CD14-positive monocyte (primary cell): ENCODE measurements around the gene PXDC1. TPM values are rescaled to one million over a fixed set of nuclear protein-coding genes. Genes with fewer than 3 reads are reported as not detected.

Experiments used
- DNase-seq, 3 donors: peaks; one replicate each; pipeline ENCODE4 v3.0.0-alpha.2; 2011 to 2022
- H2AFZ ChIP-seq: 2 replicates; pipeline ENCODE4 v1.6.0; 2012; ENCODE audit warnings: mild to moderate bottlenecking, low read depth, low read length, inconsistent platforms; ENCODE audit not compliant: insufficient read depth, poor library complexity, severe bottlenecking
- H3K27ac ChIP-seq, 2 donors: 1 replicate in 1 of 2; 2 replicates in 1 of 2; pipeline ENCODE4 v1.5.1; 2012 to 2013; ENCODE audit warnings: low read length in 2 of 2, control low read depth in 1 of 2, inconsistent platforms in 1 of 2, low read depth in 1 of 2, mild to moderate bottlenecking in 1 of 2
- H3K27me3 ChIP-seq, 2 donors: one replicate each; pipeline versions ENCODE4 v1.6.0 to v1.6.1; 2011 to 2013; ENCODE audit warnings: low read length in 2 of 2; ENCODE audit not compliant: control insufficient read depth in 2 of 2, insufficient read depth in 2 of 2
- H3K36me3 ChIP-seq, 2 donors: replicated peaks in 1 of 2; 1 replicate in 1 of 2; 2 replicates in 1 of 2; pipeline versions ENCODE4 v1.5.1 to v1.6.1; 2012 to 2013; ENCODE audit warnings: low read length in 2 of 2, control low read depth in 1 of 2, inconsistent platforms in 1 of 2, mild to moderate bottlenecking in 1 of 2; ENCODE audit not compliant: insufficient read depth in 2 of 2, control insufficient read depth in 1 of 2
- H3K4me1 ChIP-seq, 2 donors: 1 replicate in 1 of 2; 2 replicates in 1 of 2; pipeline versions ENCODE4 v1.5.1 to v1.6.1; 2012 to 2013; ENCODE audit warnings: low read length in 2 of 2, control low read depth in 1 of 2, inconsistent platforms in 1 of 2, mild to moderate bottlenecking in 1 of 2, moderate library complexity in 1 of 2; ENCODE audit not compliant: insufficient read depth in 2 of 2, control insufficient read depth in 1 of 2
- H3K4me2 ChIP-seq: replicated peaks from 2 replicates; pipeline ENCODE3; 2012; ENCODE audit warnings: low read length, moderate library complexity, mild to moderate bottlenecking; ENCODE audit not compliant: poor library complexity, severe bottlenecking; ENCODE audit errors: extremely low read depth
- H3K4me3 ChIP-seq, 3 experiments: fragments of 200-600 bp in 1 of 3; sonication (generic) in 1 of 3; replicated peaks in 1 of 3; 1 replicate in 2 of 3; 2 replicates in 1 of 3; pipeline ENCODE4 v1.5.1; 2011 to 2013; ENCODE audit warnings: low read length in 3 of 3, mild to moderate bottlenecking in 3 of 3, control low read depth in 2 of 3, low read depth in 2 of 3, inconsistent platforms in 1 of 3, moderate library complexity in 1 of 3
- H3K79me2 ChIP-seq: 2 replicates; pipeline ENCODE4 v1.6.0; 2012; ENCODE audit warnings: mild to moderate bottlenecking, control low read depth, inconsistent platforms, low read length, moderate library complexity; ENCODE audit not compliant: insufficient read depth
- H3K9ac ChIP-seq: 2 replicates; pipeline ENCODE4 v1.6.0; 2017; ENCODE audit warnings: low read length, mild to moderate bottlenecking; ENCODE audit not compliant: insufficient read depth, poor library complexity, severe bottlenecking
- H3K9me3 ChIP-seq, 2 donors: replicated peaks in 1 of 2; 1 replicate in 1 of 2; 2 replicates in 1 of 2; pipeline versions ENCODE4 v1.5.1 to v1.6.1; 2012 to 2013; ENCODE audit warnings: low read length in 2 of 2, control low read depth in 1 of 2; ENCODE audit not compliant: control insufficient read depth in 1 of 2, insufficient read depth in 1 of 2
- H4K20me1 ChIP-seq: 2 replicates; pipeline ENCODE4 v1.6.0; 2012; ENCODE audit warnings: mild to moderate bottlenecking, low read length, control low read depth, moderate library complexity; ENCODE audit not compliant: insufficient read depth
- H3K27ac Mint-ChIP-seq, 7 donors: one replicate each; pipeline ENCODE4 v1.8.0; 2020; ENCODE audit warnings: mild to moderate bottlenecking in 7 of 7, mixed read lengths in 7 of 7, moderate library complexity in 6 of 7, inconsistent platforms in 2 of 7
- H3K27me3 Mint-ChIP-seq, 3 donors: one replicate each; pipeline ENCODE4 v1.8.0; 2021 to 2022; ENCODE audit warnings: low read depth in 3 of 3, mild to moderate bottlenecking in 3 of 3, mixed read lengths in 3 of 3, moderate library complexity in 3 of 3, inconsistent platforms in 1 of 3
- H3K36me3 Mint-ChIP-seq, 2 donors: one replicate each; pipeline ENCODE4 v1.8.0; 2020; ENCODE audit warnings: mixed read lengths in 2 of 2, inconsistent platforms in 1 of 2, mild to moderate bottlenecking in 1 of 2
- H3K4me1 Mint-ChIP-seq: one replicate; pipeline ENCODE4 v1.8.0; 2020; ENCODE audit warnings: mild to moderate bottlenecking, mixed read lengths
- H3K4me3 Mint-ChIP-seq, 2 donors: one replicate each; pipeline ENCODE4 v1.8.0; 2020; ENCODE audit warnings: mild to moderate bottlenecking in 2 of 2, mixed read lengths in 2 of 2, moderate library complexity in 1 of 2
- H3K9me3 Mint-ChIP-seq, 7 donors: one replicate each; pipeline ENCODE4 v1.8.0; 2020 to 2022; ENCODE audit warnings: mixed read lengths in 7 of 7, mild to moderate bottlenecking in 6 of 7, moderate library complexity in 6 of 7, inconsistent platforms in 2 of 7
- WGBS: methylation state at CpG from one replicate; pipeline ENCODE4 v1.1.5; 2013; ENCODE audit warnings: missing lambda C conversion rate; ENCODE audit not compliant: insufficient coverage; 5-methylcytosine and 5-hydroxymethylcytosine counted together
- intact Hi-C, 2 donors: fragments of 100-400 bp; cut with micrococcal nuclease; formaldehyde crosslinking; loops; one replicate each; pipeline versions ENCODE4 v1.15.0 to v1.15.1; 2023
- polyA minus RNA-seq: library from RNA; depleted of rRNA, polyadenylated mRNA; stranded (reverse); fragments of >200 nt; gene quantifications from 2 replicates; pipeline ENCODE4 v1.2.3, GENCODE V29; 2012
- polyA plus RNA-seq, 3 donors: library from polyadenylated mRNA; depleted of rRNA in 1 of 3; unstranded in 2 of 3; stranded (reverse) in 1 of 3; fragments of 300-500 nt in 2 of 3; fragments of >200 nt in 1 of 3; fragmentation: Illumina TruSeq in 2 of 3; gene quantifications; 1 replicate in 2 of 3; 2 replicates in 1 of 3; pipeline ENCODE4 v1.2.3, GENCODE V29; 2012 to 2021
- total RNA-seq, 12 experiments: library from RNA in 1 of 12; stranded (reverse) in 1 of 12; fragments of 120-200 nt in 1 of 12; gene quantifications; one replicate each; pipeline ENCODE4 v1.2.4 and lab custom pipeline; 2013 to 2026; ENCODE audit warnings: mixed read lengths in 6 of 12, inconsistent platforms in 1 of 12
- TF ChIP-seq, protein P1 (sequence below): fragments of 200-600 bp; IDR thresholded peaks from one replicate; pipeline ENCODE4 v1.8.0; 2022; ENCODE audit warnings: antibody characterized with exemption, mild to moderate bottlenecking

PXDC1 gene, protein sequence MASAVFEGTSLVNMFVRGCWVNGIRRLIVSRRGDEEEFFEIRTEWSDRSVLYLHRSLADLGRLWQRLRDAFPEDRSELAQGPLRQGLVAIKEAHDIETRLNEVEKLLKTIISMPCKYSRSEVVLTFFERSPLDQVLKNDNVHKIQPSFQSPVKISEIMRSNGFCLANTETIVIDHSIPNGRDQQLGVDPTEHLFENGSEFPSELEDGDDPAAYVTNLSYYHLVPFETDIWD
- 2.2 TPM for total RNA-seq (2013)
- polyA plus RNA-seq: under 1 TPM; 0.48 to 0.92 (median 0.55) TPM
- 1.2 and 2.6 TPM in 2 replicates for polyA minus RNA-seq
- total RNA-seq (lab: John Stamatoyannopoulos, UW): 1.2 to 6.9 (median 3.1) reads per million in 11 experiments

DNA sequence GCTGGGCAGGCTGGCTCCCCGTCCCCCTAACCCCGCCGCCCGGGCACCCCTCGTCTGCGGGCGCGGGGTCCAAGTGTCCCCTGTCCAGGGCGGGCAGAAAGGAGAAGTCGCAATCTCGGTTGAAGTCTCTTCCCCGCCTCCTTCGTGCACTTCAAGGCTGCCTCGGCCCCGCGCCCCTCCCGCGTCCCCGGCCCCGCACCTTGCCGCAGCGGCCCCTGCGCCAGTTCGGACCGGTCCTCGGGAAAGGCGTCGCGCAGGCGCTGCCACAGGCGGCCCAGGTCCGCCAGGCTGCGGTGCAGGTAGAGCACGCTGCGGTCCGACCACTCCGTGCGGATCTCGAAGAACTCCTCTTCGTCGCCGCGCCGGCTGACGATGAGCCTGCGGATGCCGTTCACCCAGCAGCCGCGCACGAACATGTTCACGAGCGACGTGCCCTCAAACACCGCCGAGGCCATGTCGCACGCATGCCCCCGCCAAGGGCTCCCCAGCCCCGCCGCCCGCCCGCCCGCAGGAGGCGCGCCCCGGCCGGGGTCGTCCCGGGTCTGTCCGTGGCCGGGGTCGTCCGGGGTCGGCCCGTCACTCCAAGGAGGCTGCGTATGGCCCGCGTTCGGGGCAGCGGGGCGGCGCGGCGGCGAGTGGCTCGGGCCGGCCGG, at the start of gene PXDC1:
Gene PXDC1, minus strand, starts transcription at position 637 of the 653 bp plus-strand sequence. Its CDS starts 182 bp downstream, at position 455.
- H3K27ac ChIP-seq: no peak within 1 kb of the TSS
- peak within 1 kb of the TSS; percentile 88 for H3K4me2 ChIP-seq
- H3K9ac ChIP-seq: peak within 1 kb of the TSS; percentile 53
- Mint-ChIP-seq H3K27ac (no peak within 1 kb of the TSS), H3K36me3 (peaks cover 2% of the 10 kb centered on the region in 2 donors), H3K4me3 (peak within 1 kb of the TSS; percentile 74 to 85), H3K4me1 (peaks cover 14% of the 10 kb centered on the region), H3K9me3 (peaks cover 0 to 15% (median 0%) of the 10 kb centered on the region in 7 donors), H3K27me3 (peaks cover 56 to 73% (median 57%) of the 10 kb centered on the region in 3 donors)
- TF ChIP-seq, protein P1, sequence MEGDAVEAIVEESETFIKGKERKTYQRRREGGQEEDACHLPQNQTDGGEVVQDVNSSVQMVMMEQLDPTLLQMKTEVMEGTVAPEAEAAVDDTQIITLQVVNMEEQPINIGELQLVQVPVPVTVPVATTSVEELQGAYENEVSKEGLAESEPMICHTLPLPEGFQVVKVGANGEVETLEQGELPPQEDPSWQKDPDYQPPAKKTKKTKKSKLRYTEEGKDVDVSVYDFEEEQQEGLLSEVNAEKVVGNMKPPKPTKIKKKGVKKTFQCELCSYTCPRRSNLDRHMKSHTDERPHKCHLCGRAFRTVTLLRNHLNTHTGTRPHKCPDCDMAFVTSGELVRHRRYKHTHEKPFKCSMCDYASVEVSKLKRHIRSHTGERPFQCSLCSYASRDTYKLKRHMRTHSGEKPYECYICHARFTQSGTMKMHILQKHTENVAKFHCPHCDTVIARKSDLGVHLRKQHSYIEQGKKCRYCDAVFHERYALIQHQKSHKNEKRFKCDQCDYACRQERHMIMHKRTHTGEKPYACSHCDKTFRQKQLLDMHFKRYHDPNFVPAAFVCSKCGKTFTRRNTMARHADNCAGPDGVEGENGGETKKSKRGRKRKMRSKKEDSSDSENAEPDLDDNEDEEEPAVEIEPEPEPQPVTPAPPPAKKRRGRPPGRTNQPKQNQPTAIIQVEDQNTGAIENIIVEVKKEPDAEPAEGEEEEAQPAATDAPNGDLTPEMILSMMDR: no peak
- peak within 1 kb of the TSS; percentile 86 for H2AFZ ChIP-seq
- H3K4me1 ChIP-seq: peaks cover 7 to 29% of the 10 kb centered on the region in 2 donors
- H3K79me2 ChIP-seq: no peaks in the 10 kb centered on the region
- no peaks in the 10 kb centered on the region for H3K36me3 ChIP-seq
- peak within 1 kb of the TSS; percentile 28 to 75 (median 53) for H3K4me3 ChIP-seq
- no peaks in the 10 kb centered on the region for H3K9me3 ChIP-seq
- under 1% methylated on average over 88 of the region's 88 CpGs for WGBS
- H4K20me1 ChIP-seq: no peaks in the 10 kb centered on the region
- peak in 2 of 3 donors; percentile 32 to 46 for DNase-seq
- intact Hi-C loops: no loop called here
- peaks cover 28 to 46% of the 10 kb centered on the region in 2 donors for H3K27me3 ChIP-seq

DNA sequence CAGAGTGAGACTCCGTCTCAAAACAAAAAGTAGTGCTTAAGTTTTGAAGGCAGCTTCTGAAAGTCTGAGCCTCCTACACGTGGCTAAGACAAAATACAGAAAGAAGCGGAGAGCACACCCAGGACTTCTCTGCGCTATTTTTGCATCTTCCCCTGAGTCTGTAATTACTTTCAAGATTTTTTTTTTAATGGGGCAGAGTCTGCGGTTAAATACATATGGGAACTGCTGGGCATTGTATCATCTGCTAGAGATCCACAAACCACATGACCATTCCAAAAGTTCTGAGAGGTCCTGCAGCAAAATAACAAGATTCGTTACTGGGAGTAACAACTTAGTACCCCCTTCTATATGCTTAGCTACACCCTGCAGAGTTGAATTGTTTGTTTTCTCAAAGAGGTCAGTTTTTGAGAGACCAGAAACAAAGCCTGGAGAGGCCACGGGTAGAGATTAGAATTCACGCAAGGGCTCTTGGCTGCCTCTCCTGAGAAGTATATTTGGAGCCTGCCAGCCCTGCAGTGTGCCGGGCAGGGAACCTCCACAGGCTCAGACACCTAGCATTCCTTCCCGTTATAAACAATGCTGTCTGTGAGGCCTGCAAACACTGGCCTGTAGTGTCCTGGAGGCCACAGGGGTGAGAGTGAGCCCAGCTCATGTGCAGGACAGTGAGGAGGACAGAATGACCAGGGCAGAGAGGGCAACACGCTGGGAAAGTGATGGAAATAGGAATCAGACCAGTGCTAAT, 49.5 kb upstream of the PXDC1 start:
- no peaks in the 10 kb centered on the region for H3K79me2 ChIP-seq
- 97% methylated on average over 7 of the region's 11 CpGs for whole genome bisulfite sequencing
- H3K9me3 Mint-ChIP-seq: peaks cover 0 to 2% (median 0%) of the 10 kb centered on the region in 7 donors
- no peaks in the 10 kb centered on the region for H3K9me3 ChIP-seq
- H3K4me3 Mint-ChIP-seq: no peak overlapping the region
- no peaks in the 10 kb centered on the region for H3K36me3 ChIP-seq
- no peak overlapping the region for H3K4me3 ChIP-seq
- no peaks in the 10 kb centered on the region for H3K4me1 Mint-ChIP-seq
- TF ChIP-seq, protein P1: no peak
- DNase-seq: no peak
- no peak overlapping the region for H2AFZ ChIP-seq
- intact Hi-C loops: no loop called here
- no peaks in the 10 kb centered on the region for H4K20me1 ChIP-seq
- no peak overlapping the region for H3K4me2 ChIP-seq
- H3K27ac Mint-ChIP-seq: no peak overlapping the region
- H3K36me3 Mint-ChIP-seq: no peaks in the 10 kb centered on the region
- no peaks in the 10 kb centered on the region for H3K4me1 ChIP-seq
- peaks cover 0 to 7% (median 1%) of the 10 kb centered on the region in 3 donors for H3K27me3 Mint-ChIP-seq
- H3K27ac ChIP-seq: no peak overlapping the region
- no peaks in the 10 kb centered on the region for H3K27me3 ChIP-seq
- H3K9ac ChIP-seq: no peak overlapping the region
